ENCODE results near the gene PMEPA1.

Gene PMEPA1

GRCh38 chr20:57709823-57710799 lies at the start of gene PMEPA1:
TSS of gene PMEPA1 (minus strand) at chr20:57710015. CDS start at chr20:57709582, 433 bp downstream.
- DNase-seq, result peak; percentile 93

GRCh38 chr20:57757767-57758166 lies 48.0 kb upstream of the PMEPA1 start:
- DNase-seq, result no peak

- no peak for DNase-seq
Measured at GRCh38 chr20:57756921-57757320, 47.1 kb upstream of the PMEPA1 start.

GRCh38 chr20:57756213-57756612 lies 46.4 kb upstream of the PMEPA1 start:
- DNase-seq, result no peak

- DNase-seq, result no peak
Measured at GRCh38 chr20:57755609-57756008, 45.8 kb upstream of the PMEPA1 start.

GRCh38 chr20:57754190-57754589 lies 44.4 kb upstream of the PMEPA1 start:
- DNase-seq, result no peak

- no peak for DNase-seq
Measured at GRCh38 chr20:57753332-57754164, 43.7 kb upstream of the PMEPA1 start.

- DNase-seq, result no peak
Measured at GRCh38 chr20:57751411-57751810, 41.6 kb upstream of the PMEPA1 start.

- no peak for DNase-seq
Measured at GRCh38 chr20:57749869-57750268, 40.1 kb upstream of the PMEPA1 start.

GRCh38 chr20:57749131-57749690 lies 39.4 kb upstream of the PMEPA1 start:
- DNase-seq, result no peak

GRCh38 chr20:57748601-57749130 lies 38.9 kb upstream of the PMEPA1 start:
- DNase-seq, result peak; percentile 48 to 64

GRCh38 chr20:57747861-57748481 lies 38.2 kb upstream of the PMEPA1 start:
- DNase-seq, result no peak

- DNase-seq, result no peak
Measured at GRCh38 chr20:57746832-57747404, 37.1 kb upstream of the PMEPA1 start.

- DNase-seq, result no peak
Measured at GRCh38 chr20:57746201-57746600, 36.4 kb upstream of the PMEPA1 start.

GRCh38 chr20:57744206-57744605 lies 34.4 kb upstream of the PMEPA1 start:
- no peak for DNase-seq

GRCh38 chr20:57743450-57744095 lies 33.8 kb upstream of the PMEPA1 start:
- DNase-seq, result no peak

- no peak for DNase-seq
Measured at GRCh38 chr20:57742507-57743181, 32.8 kb upstream of the PMEPA1 start.

GRCh38 chr20:57738484-57738883 lies 28.7 kb upstream of the PMEPA1 start:
- no peak for DNase-seq

GRCh38 chr20:57738053-57738452 lies 28.2 kb upstream of the PMEPA1 start:
- no peak for DNase-seq

GRCh38 chr20:57737349-57737748 lies 27.5 kb upstream of the PMEPA1 start:
- no peak for DNase-seq

GRCh38 chr20:57736738-57737347 lies 27.0 kb upstream of the PMEPA1 start:
- no peak for DNase-seq

All from activated T-cell treated with anti-CD3 and anti-CD28 coated beads, Interleukin-2, amount 50 U/mL, for 48 hours (primary cell).